IMR-90 (cell line): ENCODE measurements around the gene C2orf80. TPM values are rescaled to one million over a fixed set of nuclear protein-coding genes. Genes with fewer than 3 reads are reported as not detected.

Source experiments
- ATAC-seq: fragments of 200-7000 bp; cut with Tn5 transposase; 2 replicates; pipeline ENCODE4 v1.9.1; 2020; ENCODE audit warnings: low read depth, mild to moderate bottlenecking, moderate library complexity
- BruUV-seq: library from RNA; stranded (reverse); fragments of 400-500 nt; replicated peaks from 2 replicates; lab custom pipeline; 2021; lab: Mats Ljungman, UMichigan
- CTCF ChIA-PET: fragments of 300-600 bp; formaldehyde crosslinking; extraction: SDS; loops from one replicate; lab custom pipeline; 2021; ENCODE audit warnings: antibody characterized with exemption; lab: Yijun Ruan, JAX
- POLR2A ChIA-PET: fragments of 300-600 bp; sonication (Branson Sonifier 250); formaldehyde crosslinking; loops from one replicate; lab custom pipeline; 2022; ENCODE audit warnings: antibody characterized with exemption; ENCODE audit not compliant: unreplicated experiment; lab: Charles Lee
- DNase-seq: peaks from one replicate; pipeline ENCODE4 v3.0.0; 2013
- H2AFZ ChIP-seq: replicated peaks from 2 replicates; pipeline ENCODE3; 2013; ENCODE audit warnings: low read length, mild to moderate bottlenecking; ENCODE audit not compliant: poor library complexity
- H2AK5ac ChIP-seq: 2 replicates; pipeline ENCODE4 v1.6.1; 2013; ENCODE audit warnings: low read depth, low read length, inconsistent platforms
- H2AK9ac ChIP-seq: replicated peaks from 2 replicates; pipeline ENCODE3; 2013; ENCODE audit warnings: mild to moderate bottlenecking, low read depth, low read length, moderate library complexity; ENCODE audit not compliant: poor library complexity
- H2BK120ac ChIP-seq: 2 replicates; pipeline ENCODE4 v1.6.1; 2013; ENCODE audit warnings: low read depth, low read length, inconsistent platforms
- H2BK15ac ChIP-seq: 3 replicates; pipeline ENCODE4 v1.6.1; 2013; ENCODE audit warnings: low read depth, low read length, inconsistent platforms
- H2BK20ac ChIP-seq: 2 replicates; pipeline ENCODE4 v1.6.1; 2013; ENCODE audit warnings: low read depth, mild to moderate bottlenecking, inconsistent platforms, low read length, moderate library complexity
- H2BK5ac ChIP-seq: 2 replicates; pipeline ENCODE4 v1.6.1; 2013; ENCODE audit warnings: mild to moderate bottlenecking, low read depth, low read length, inconsistent platforms; ENCODE audit not compliant: poor library complexity, severe bottlenecking
- H3K14ac ChIP-seq: replicated peaks from 2 replicates; pipeline ENCODE4 v1.6.1; 2013; ENCODE audit warnings: low read depth, low read length, inconsistent platforms
- H3K18ac ChIP-seq: 2 replicates; pipeline ENCODE4 v1.6.1; 2013; ENCODE audit warnings: low read depth, low read length, control low read depth
- H3K23ac ChIP-seq: 2 replicates; pipeline ENCODE4 v1.6.1; 2013; ENCODE audit warnings: low read depth, low read length, inconsistent platforms
- H3K27ac ChIP-seq: 2 replicates; pipeline ENCODE4 v1.5.1; 2013; ENCODE audit warnings: mild to moderate bottlenecking, control low read depth, low read length; ENCODE audit not compliant: insufficient read depth
- H3K27me3 ChIP-seq: 2 replicates; pipeline ENCODE4 v1.6.1; 2013; ENCODE audit warnings: low read length; ENCODE audit not compliant: control insufficient read depth, insufficient read depth
- H3K36me3 ChIP-seq: 2 replicates; pipeline ENCODE4 v1.6.1; 2013; ENCODE audit warnings: low read length, mixed read lengths; ENCODE audit not compliant: control insufficient read depth, insufficient read depth
- H3K4ac ChIP-seq: 2 replicates; pipeline ENCODE4 v1.6.1; 2013; ENCODE audit warnings: low read depth, low read length, inconsistent platforms
- H3K4me1 ChIP-seq: 2 replicates; pipeline ENCODE4 v1.6.1; 2013; ENCODE audit warnings: low read length, mixed read lengths; ENCODE audit not compliant: control insufficient read depth, insufficient read depth
- H3K4me2 ChIP-seq: 2 replicates; pipeline ENCODE4 v1.6.1; 2013; ENCODE audit warnings: low read depth, mild to moderate bottlenecking, control low read depth, low read length, moderate library complexity
- H3K4me3 ChIP-seq: 2 replicates; pipeline ENCODE4 v1.5.1; 2013; ENCODE audit warnings: low read depth, mild to moderate bottlenecking, control low read depth, low read length, moderate library complexity; ENCODE audit not compliant: insufficient read depth
- H3K56ac ChIP-seq: 2 replicates; pipeline ENCODE4 v1.6.1; 2013; ENCODE audit warnings: low read length, inconsistent platforms; ENCODE audit not compliant: insufficient read depth; ENCODE audit errors: extremely low read depth
- H3K79me1 ChIP-seq, 2 experiments: 2 replicates each; pipeline ENCODE4 v1.6.1; 2013; ENCODE audit warnings: low read length in 2 of 2, inconsistent platforms in 1 of 2, low read depth in 1 of 2
- H3K9ac ChIP-seq: 2 replicates; pipeline ENCODE4 v1.6.1; 2013; ENCODE audit warnings: low read depth, low read length, control low read depth
- H3K9me1 ChIP-seq: 2 replicates; pipeline ENCODE4 v1.6.1; 2013; ENCODE audit warnings: low read length, inconsistent platforms; ENCODE audit not compliant: insufficient read depth
- H3K9me3 ChIP-seq: 2 replicates; pipeline ENCODE4 v1.6.1; 2013; ENCODE audit warnings: low read length; ENCODE audit not compliant: control insufficient read depth, insufficient read depth
- H4K20me1 ChIP-seq: 2 replicates; pipeline ENCODE4 v1.6.1; 2013; ENCODE audit warnings: low read length, inconsistent platforms; ENCODE audit not compliant: insufficient read depth
- H4K5ac ChIP-seq: 2 replicates; pipeline ENCODE4 v1.6.1; 2013; ENCODE audit warnings: mild to moderate bottlenecking, low read depth, low read length, control low read depth
- H4K8ac ChIP-seq, 2 experiments: 2 replicates each; pipeline ENCODE4 v1.6.1; 2013; ENCODE audit warnings: low read depth in 2 of 2, low read length in 2 of 2, control low read depth in 1 of 2, inconsistent platforms in 1 of 2
- H4K91ac ChIP-seq: 2 replicates; pipeline ENCODE4 v1.6.1; 2013; ENCODE audit warnings: low read depth, low read length, inconsistent platforms; ENCODE audit not compliant: insufficient read depth
- BHLHE40 ChIP-seq: fragments of 150-350 bp; IDR thresholded peaks from 2 replicates; pipeline ENCODE4 v1.6.1; 2016; ENCODE audit warnings: mild to moderate bottlenecking, low read depth, low read length
- CEBPB ChIP-seq: IDR thresholded peaks from 2 replicates; pipeline ENCODE4 v1.6.1; 2012; ENCODE audit warnings: low read depth, low read length, improper control_type of control experiment
- CHD1 ChIP-seq: IDR thresholded peaks from 2 replicates; pipeline ENCODE4 v1.6.1; 2012; ENCODE audit warnings: low read depth, low read length, improper control_type of control experiment
- NFE2L2 ChIP-seq: fragments of 150-350 bp; IDR thresholded peaks from 2 replicates; pipeline ENCODE4 v1.6.1; 2016; ENCODE audit warnings: low read depth, mild to moderate bottlenecking, low read length
- RCOR1 ChIP-seq: IDR thresholded peaks from 2 replicates; pipeline ENCODE4 v1.6.1; 2012; ENCODE audit warnings: mild to moderate bottlenecking, low read length, improper control_type of control experiment; ENCODE audit not compliant: insufficient replicate concordance
- USF2 ChIP-seq: fragments of 150-350 bp; IDR thresholded peaks from 2 replicates; pipeline ENCODE4 v1.6.1; 2017; ENCODE audit warnings: mild to moderate bottlenecking, antibody characterized with exemption, low read length, low read depth
- WGBS, 2 experiments: methylation state at CpG; one replicate each; pipeline versions ENCODE4 v1.1.5 to v1.1.7; 2013; ENCODE audit warnings: missing lambda C conversion rate in 2 of 2; ENCODE audit not compliant: insufficient read length in 1 of 2; ENCODE audit errors: extremely low coverage in 2 of 2; 5-methylcytosine and 5-hydroxymethylcytosine counted together
- dilution Hi-C: fragments of 300-500 bp; cut with HindIII; formaldehyde crosslinking; loops from one replicate; pipeline ENCODE4 v1.14.3; 2018; ENCODE audit warnings: low sequenced_read_pairs; ENCODE audit not compliant: unreplicated experiment
- in situ Hi-C: fragments of 300-500 bp; cut with MboI; formaldehyde crosslinking; loops from 3 replicates; pipeline ENCODE4 v1.14.3; 2019; ENCODE audit warnings: low sequenced_read_pairs, inconsistent platforms, mixed read lengths
- intact Hi-C: fragments of 100-400 bp; cut with micrococcal nuclease; formaldehyde crosslinking; loops from 2 replicates; pipeline ENCODE4 v1.10.0; 2022
- polyA plus RNA-seq, 3 experiments: library from polyadenylated mRNA; depleted of rRNA; stranded (reverse); fragments of >200 nt; gene quantifications; 2 replicates each; pipeline ENCODE4 v1.2.3, GENCODE V29; 2012; ENCODE audit warnings: low replicate concordance in 1 of 3
- total RNA-seq: library from RNA; depleted of rRNA; stranded (reverse); fragments of >200 nt; gene quantifications from 2 replicates; pipeline ENCODE4 v1.2.3, GENCODE V29; 2012
- TF ChIP-seq, protein P1 (sequence below): conservative IDR thresholded peaks from 2 replicates; pipeline ENCODE4 v1.5.1; 2012; ENCODE audit warnings: mild to moderate bottlenecking, low read depth, low read length, improper control_type of control experiment

Gene C2orf80
- total and polyA plus RNA-seq, 2 of the 4 experiments (the other 2 are of a cell fraction), result not detected

DNA sequence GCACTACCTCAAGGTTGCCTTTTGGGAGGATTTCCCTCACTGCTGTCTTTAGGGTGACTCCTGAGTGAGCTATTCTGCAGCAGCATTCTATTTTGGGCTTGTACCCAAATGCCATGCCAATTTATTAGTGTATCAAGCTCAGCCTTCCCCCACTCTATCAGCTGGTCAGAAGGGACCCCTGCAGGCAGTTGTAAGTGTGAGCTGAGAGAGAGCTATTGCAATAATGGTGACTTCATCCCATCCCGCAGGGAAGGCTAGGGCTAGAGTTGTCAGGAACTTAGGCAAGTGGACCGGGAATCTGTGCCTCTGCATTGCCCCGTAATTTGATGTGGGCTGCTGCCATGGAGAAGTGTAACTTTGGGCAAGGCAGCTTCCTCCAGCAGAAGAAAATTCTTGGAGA, 42.1 kb downstream of the C2orf80 start:
- WGBS, 2 experiments, result no CpG with 5 or more reads among the region's 3 CpGs
- H3K56ac ChIP-seq, result no peak overlapping the region
- no peaks in the 10 kb centered on the region for H3K9me1 ChIP-seq
- H3K4ac ChIP-seq, result no peak overlapping the region
- dilution Hi-C loops (no loop called here), in situ Hi-C loops (no loop called here), intact Hi-C loops (no loop called here)
- no peak overlapping the region for H2AK9ac ChIP-seq
- H3K27ac ChIP-seq, result no peak overlapping the region
- H3K9ac ChIP-seq, result no peak overlapping the region
- no peaks in the 10 kb centered on the region for H3K4me1 ChIP-seq
- POLR2A ChIA-PET, result no interaction called here
- no peak overlapping the region for H4K91ac ChIP-seq
- H2BK5ac ChIP-seq, result no peak overlapping the region
- H4K20me1 ChIP-seq, result no peaks in the 10 kb centered on the region
- no TSS peak for BruUV-seq
- TF ChIP-seq BHLHE40 (no peak), RCOR1 (no peak), USF2 (no peak), CHD1 (no peak), NFE2L2 (no peak), CEBPB (no peak)
- TF ChIP-seq, protein P1, sequence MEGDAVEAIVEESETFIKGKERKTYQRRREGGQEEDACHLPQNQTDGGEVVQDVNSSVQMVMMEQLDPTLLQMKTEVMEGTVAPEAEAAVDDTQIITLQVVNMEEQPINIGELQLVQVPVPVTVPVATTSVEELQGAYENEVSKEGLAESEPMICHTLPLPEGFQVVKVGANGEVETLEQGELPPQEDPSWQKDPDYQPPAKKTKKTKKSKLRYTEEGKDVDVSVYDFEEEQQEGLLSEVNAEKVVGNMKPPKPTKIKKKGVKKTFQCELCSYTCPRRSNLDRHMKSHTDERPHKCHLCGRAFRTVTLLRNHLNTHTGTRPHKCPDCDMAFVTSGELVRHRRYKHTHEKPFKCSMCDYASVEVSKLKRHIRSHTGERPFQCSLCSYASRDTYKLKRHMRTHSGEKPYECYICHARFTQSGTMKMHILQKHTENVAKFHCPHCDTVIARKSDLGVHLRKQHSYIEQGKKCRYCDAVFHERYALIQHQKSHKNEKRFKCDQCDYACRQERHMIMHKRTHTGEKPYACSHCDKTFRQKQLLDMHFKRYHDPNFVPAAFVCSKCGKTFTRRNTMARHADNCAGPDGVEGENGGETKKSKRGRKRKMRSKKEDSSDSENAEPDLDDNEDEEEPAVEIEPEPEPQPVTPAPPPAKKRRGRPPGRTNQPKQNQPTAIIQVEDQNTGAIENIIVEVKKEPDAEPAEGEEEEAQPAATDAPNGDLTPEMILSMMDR, result no peak
- H2BK120ac ChIP-seq, result no peak overlapping the region
- no peak overlapping the region for H3K4me2 ChIP-seq
- no peaks in the 10 kb centered on the region for H3K9me3 ChIP-seq
- H3K4me3 ChIP-seq, result no peak overlapping the region
- no peak overlapping the region for H2AFZ ChIP-seq
- no peak overlapping the region for H2AK5ac ChIP-seq
- ATAC-seq (no peak), DNase-seq (no peak)
- CTCF ChIA-PET, result interaction anchor here (0.8 kb wide), 1 partner anchor 17 kb away, joined by 3 read pairs; no protein-coding TSS in a partner anchor
- H4K8ac ChIP-seq, result no peak overlapping the region
- no peaks in the 10 kb centered on the region for H3K79me1 ChIP-seq
- no peaks in the 10 kb centered on the region for H3K36me3 ChIP-seq
- no peak overlapping the region for H3K18ac ChIP-seq
- no peak overlapping the region for H3K14ac ChIP-seq
- no peak overlapping the region for H4K5ac ChIP-seq
- no peak overlapping the region for H3K23ac ChIP-seq
- H2BK15ac ChIP-seq, result no peak overlapping the region
- H3K27me3 ChIP-seq, result 0 out of 2 replicates have a peak, but pooled peaks cover 3% of the 10 kb centered on the region
- no peak overlapping the region for H2BK20ac ChIP-seq
